ENCODE measurements around the gene TMPRSS3. TPM values are rescaled to one million over a fixed set of nuclear protein-coding genes. Genes with fewer than 3 reads are reported as not detected.

TMPRSS3 gene
- total RNA-seq, result not detected
- long read RNA-seq, result 0 reads

GRCh38 chr21:42395905-42396651, at the start of gene TMPRSS3:
TSS of gene TMPRSS3 (minus strand) at chr21:42396052. CDS start at chr21:42395417, 635 bp downstream.
- intact Hi-C loops (cut with DNase I), result no loop called here
- no peak for ATAC-seq (ENCODE audit: poor library complexity)
- DNase-seq, result no peak

- intact Hi-C loops (cut with DNase I), result loop anchor here (5.0 kb wide), 1 partner anchor 283 kb away; no protein-coding TSS in a partner anchor
- no peak for DNase-seq
- no peak for ATAC-seq (ENCODE audit: poor library complexity)
Observed at GRCh38 chr21:42445311-42445710, 49.5 kb upstream of the TMPRSS3 start.

GRCh38 chr21:42444745-42445059, 48.9 kb upstream of the TMPRSS3 start:
- no peak for ATAC-seq (ENCODE audit: poor library complexity)
- no peak for DNase-seq
- intact Hi-C loops (cut with DNase I), result loop anchor here (5.0 kb wide), 1 partner anchor 282 kb away; no protein-coding TSS in a partner anchor

DNA sequence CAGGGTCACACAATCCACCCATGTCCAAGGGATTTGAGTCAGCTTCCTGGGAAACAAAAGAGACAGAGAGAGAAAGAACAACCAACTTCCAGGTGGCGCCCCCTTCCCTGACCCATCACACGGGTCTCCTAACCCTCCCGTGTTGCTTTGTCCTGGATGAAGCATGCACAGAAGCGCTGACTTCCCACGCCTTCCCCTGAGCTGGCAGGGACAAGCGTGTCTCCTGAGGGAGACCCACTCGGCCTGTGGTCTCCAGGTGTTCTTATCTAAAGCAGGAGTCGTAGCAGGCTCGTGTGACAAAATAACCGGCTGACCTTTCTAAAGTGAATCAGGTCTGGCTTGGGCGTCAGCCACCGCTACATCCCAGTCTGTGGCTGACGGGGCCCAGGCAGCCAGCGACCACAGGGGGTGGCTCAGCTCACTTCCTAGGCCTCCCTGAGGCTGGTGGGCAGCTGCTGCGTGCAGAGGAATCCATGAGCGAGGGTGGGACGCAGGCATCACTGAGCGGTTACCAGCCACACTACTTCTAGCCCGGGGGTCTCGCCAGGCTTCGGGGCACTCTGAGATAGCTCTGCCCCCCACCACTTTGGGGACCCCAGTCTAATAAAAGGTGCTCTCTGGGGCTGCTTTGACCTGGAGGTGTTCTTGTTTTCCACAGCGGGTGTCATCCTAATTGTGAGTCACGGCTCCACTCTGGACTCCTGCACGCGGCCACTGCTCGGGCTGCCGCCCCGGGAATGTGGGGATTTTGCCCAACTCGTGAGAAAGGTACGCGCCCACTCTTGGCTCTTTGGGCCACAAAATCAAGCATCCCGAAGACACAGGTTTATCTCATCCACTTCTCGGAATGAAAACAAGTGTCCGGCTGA, 48.3 kb upstream of the TMPRSS3 start:
- no peak for ATAC-seq (ENCODE audit: poor library complexity)
- DNase-seq, result no peak
- intact Hi-C loops (cut with DNase I), result no loop called here

DNA sequence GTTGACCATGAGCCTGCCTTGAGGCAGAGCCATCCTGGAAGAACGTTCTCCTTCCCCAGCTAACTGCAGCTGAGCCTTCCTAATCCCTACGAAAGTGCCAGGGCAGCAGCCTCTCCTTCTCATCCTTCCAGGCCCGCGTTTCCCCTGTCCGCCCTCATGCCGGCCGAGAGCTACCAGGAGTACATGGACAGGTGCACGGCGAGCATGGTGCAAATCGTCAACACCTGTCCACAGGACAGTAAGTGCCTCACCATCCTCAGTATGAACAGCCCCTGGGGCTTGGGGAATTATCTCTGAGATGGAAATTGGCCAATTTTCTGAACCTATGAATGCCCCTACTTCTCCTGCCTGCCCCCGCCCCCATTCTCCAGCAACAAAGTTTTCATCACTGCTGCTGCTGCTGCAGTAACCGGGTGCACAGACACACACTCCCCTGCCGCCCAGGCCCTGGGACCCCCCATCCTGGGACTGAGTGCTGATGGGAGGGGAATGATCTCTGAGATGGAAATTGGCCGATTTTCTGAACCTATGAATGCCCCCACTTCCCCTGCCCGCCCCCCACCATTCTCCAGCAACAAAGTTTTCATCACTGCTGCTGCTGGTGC, 47.4 kb upstream of the TMPRSS3 start:
- no peak for DNase-seq
- intact Hi-C loops (cut with DNase I), result no loop called here
- ATAC-seq (ENCODE audit: poor library complexity), result no peak

DNA sequence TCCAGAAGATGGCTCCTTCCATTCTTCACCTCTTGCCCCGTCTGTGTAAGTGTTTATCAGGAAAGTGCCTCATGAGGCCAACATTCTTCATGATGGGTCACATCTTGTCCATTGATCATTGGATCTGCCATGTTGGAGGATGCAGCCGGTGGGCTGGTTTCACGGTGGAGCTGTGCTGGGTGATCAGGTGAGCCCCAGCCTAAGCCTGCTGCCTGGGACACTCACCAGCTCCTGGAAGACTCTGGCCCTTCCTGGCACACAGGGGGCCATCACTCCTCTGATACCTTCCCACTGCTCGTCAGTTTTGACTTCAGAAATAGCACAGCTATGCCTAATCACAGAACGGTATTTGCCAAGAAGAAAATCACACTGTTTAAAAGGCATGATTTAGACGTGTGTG, 46.1 kb upstream of the TMPRSS3 start:
- ATAC-seq (ENCODE audit: poor library complexity) (no peak), DNase-seq (no peak)
- intact Hi-C loops (cut with DNase I), result no loop called here

GRCh38 chr21:42440187-42440792, 44.4 kb upstream of the TMPRSS3 start:
- no peak for DNase-seq
- intact Hi-C loops (cut with DNase I), result no loop called here
- ATAC-seq (ENCODE audit: poor library complexity), result no peak

DNA sequence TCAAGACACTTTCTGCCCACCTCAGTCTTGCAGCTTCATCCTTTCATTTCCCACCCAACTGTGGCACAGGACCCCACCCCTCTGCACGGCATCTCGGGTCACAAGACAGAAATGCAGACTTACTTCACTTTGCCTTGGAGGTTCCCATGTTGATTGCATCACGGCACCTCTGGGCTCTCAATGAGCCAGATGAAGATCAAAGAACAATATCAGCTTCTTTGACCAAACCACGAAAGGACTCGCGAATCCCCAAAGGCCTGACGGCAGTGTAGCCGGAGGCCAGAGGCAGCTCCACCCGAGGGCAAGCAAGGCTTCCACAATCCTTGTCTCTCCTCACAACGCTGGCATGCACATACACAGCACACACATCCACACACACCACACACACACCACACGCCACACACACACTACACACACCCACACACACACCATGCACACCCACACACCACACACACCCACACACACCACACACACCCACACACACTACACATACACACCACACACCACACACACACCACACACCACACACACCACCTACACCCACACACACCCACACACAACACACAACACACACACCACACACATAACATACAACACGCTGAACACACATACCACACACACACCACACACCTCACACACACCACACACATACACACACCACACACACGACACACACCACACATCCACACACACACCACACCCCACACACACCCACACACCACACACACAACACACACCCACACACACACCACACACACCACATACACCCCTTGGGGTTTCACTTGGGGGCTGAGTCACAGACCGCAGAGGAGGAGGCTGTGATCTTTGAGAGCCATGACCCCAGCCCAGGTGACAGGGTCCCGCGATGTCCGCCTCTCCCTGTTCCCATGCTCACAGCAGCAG, 43.7 kb upstream of the TMPRSS3 start:
- DNase-seq (no peak), ATAC-seq (ENCODE audit: poor library complexity) (no peak)
- intact Hi-C loops (cut with DNase I), result no loop called here

GRCh38 chr21:42438316-42439205, 42.7 kb upstream of the TMPRSS3 start:
- no peak for DNase-seq
- no peak for ATAC-seq (ENCODE audit: poor library complexity)
- intact Hi-C loops (cut with DNase I), result no loop called here

DNA sequence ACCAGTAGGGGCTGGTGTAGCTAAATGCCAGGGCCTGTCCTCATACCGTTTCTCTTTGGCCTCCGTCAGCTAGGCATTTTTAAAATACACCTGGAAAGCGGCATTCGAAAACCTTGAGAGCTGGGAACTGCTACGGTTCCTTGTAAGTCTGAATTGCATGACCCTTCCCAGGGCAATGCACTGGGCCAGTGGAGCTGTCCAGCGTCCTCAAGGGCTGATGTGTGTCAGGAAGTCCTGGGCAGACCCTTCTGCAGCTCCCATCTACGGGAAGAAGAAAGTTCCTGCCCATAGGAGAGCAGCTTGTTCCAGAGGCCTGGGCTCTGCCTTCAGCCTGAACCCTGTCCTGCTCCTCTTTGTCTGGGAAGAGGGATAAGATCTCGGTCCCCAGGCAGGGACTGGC, 41.9 kb upstream of the TMPRSS3 start:
- DNase-seq (no peak), ATAC-seq (ENCODE audit: poor library complexity) (no peak)
- intact Hi-C loops (cut with DNase I), result no loop called here

DNA sequence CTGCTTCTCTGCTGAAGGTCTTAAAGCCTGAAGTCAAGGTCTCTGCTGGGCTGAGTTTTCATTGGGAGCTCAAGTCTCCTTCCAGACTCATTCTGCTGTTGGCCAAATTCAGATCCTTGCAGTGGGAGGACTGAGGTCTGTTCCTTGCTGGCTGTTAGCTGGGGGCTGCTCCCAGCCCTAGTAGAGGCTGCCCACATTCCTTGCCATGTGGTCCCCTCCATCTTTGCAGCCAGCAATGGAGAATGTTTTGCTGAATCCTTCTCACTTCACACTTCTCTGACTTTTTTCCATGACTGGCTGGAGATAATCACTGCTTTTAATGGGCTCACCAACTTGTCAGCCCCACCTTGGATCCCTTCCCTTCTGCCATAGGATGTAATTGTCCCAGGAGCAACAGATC, 41.1 kb upstream of the TMPRSS3 start:
- DNase-seq (no peak), ATAC-seq (ENCODE audit: poor library complexity) (no peak)
- intact Hi-C loops (cut with DNase I), result no loop called here

DNA sequence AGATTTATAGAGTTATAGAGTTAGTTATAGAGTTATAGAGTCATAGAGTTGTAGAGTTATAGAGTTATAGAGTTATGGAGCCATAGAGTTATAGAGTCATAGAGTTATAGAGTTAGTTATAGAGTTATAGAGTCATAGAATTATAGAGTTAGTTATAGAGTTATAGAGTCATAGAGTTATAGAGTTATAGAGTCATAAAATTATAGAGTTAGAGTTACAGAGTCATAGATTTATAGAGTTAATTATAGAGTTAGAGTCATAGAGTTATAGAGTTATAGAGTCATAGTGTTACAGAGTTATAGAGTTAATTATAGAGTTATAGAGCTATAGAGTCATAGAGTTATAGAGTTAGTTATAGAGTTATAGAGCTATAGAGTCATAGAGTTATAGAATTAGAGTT, 40.0 kb upstream of the TMPRSS3 start:
- ATAC-seq (ENCODE audit: poor library complexity) (no peak), DNase-seq (no peak)
- intact Hi-C loops (cut with DNase I), result no loop called here

DNA sequence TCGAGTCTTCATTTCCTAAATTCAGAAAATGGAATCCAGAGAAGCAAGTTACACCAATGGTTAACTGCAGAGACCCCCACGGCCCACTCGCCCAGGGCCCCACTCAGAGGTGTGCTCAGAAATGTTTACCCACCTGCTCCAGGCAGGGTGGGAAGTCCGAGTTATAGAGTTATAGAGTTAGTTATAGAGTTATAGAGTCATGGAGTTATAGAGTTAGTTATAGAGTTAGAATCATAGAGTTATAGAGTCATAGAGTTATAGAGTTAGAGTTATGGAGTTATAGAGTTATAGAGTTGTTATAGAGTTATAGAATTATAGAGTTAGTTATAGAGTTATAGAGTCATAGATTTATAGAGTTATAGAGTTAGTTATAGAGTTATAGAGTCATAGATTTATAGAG, 39.5 kb upstream of the TMPRSS3 start:
- DNase-seq (no peak), ATAC-seq (ENCODE audit: poor library complexity) (no peak)
- intact Hi-C loops (cut with DNase I), result no loop called here

- ATAC-seq (ENCODE audit: poor library complexity), result no peak
- intact Hi-C loops (cut with DNase I), result no loop called here
- DNase-seq, result no peak
Observed at GRCh38 chr21:42434884-42435283, 39.0 kb upstream of the TMPRSS3 start.

DNA sequence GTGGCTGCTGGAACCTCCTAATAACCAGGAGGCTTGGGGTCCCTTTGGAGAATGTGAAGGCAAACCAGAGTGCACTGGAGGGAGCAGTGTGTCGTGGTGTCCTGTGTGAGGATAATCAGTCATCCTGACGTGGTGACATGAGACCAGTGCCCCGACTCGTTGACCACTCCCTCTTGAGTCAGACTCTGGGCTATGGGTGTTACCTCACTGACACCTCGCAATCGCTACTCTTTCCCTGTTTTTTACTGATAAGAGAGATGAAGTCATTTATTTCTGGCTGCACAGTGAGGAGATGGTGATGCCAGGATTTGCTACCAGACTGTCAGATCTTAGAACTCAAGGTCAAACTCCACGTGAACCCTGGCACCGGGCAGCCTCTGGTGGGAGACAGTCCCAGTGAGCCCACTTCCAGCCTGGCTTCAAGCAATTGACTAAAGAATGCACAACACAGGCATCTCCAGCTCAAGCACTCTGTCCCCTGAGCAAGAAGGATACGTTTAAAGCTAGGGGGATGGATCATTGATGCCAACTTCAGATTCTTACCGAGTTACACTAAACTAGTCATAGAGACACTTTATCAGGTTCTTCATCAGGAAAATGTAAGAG, 38.2 kb upstream of the TMPRSS3 start:
- no peak for DNase-seq

GRCh38 chr21:42432695-42433094, 36.8 kb upstream of the TMPRSS3 start:
- no peak for DNase-seq
- intact Hi-C loops (cut with DNase I), result no loop called here
- no peak for ATAC-seq (ENCODE audit: poor library complexity)

More for the DNA sequence above, 38.2 kb upstream of the TMPRSS3 start:
- intact Hi-C loops (cut with DNase I), result no loop called here
- ATAC-seq (ENCODE audit: poor library complexity), result no peak

- DNase-seq (no peak), ATAC-seq (ENCODE audit: poor library complexity) (no peak)
- intact Hi-C loops (cut with DNase I), result no loop called here
Observed at GRCh38 chr21:42431196-42431595, 35.3 kb upstream of the TMPRSS3 start.

Data from Right ventricle myocardium superior (tissue), 1 donor.